Measurements from ENCODE around the gene MYO18A.
A peak's percentile ranks its signal among the peaks of the same experiment; 100 is the strongest.

Gene MYO18A

GRCh38 chr17:29124925-29125273 is 55.3 kb downstream of the MYO18A start:
- DNase-seq (ENCODE audit: low read depth): no peak
- no peak overlapping the region for H3K4me3 ChIP-seq (ENCODE audit: low read depth, low read length)
- TF ChIP-seq CTCF (IDR thresholded peaks at IDR 0.05; ENCODE audit: control insufficient read depth, extremely low read depth, insufficient read depth): no peak

GRCh38 chr17:29124135-29124924 is 55.9 kb downstream of the MYO18A start:
- TF ChIP-seq CTCF (IDR thresholded peaks at IDR 0.05; ENCODE audit: control insufficient read depth, extremely low read depth, insufficient read depth): peak; percentile 86
- H3K4me3 ChIP-seq (ENCODE audit: low read depth, low read length): no peak overlapping the region

GRCh38 chr17:29123111-29123510 is 57.1 kb downstream of the MYO18A start:
- TF ChIP-seq CTCF (IDR thresholded peaks at IDR 0.05; ENCODE audit: control insufficient read depth, extremely low read depth, insufficient read depth): no peak
- DNase-seq (ENCODE audit: low read depth): no peak
- H3K4me3 ChIP-seq (ENCODE audit: low read depth, low read length): no peak overlapping the region

More at GRCh38 chr17:29124135-29124924, 55.9 kb downstream of the MYO18A start:
- no peak for DNase-seq (ENCODE audit: low read depth)

- H3K4me3 ChIP-seq (ENCODE audit: low read depth, low read length): no peak overlapping the region
- no peak for DNase-seq (ENCODE audit: low read depth)
- no peak for TF ChIP-seq CTCF (IDR thresholded peaks at IDR 0.05; ENCODE audit: control insufficient read depth, extremely low read depth, insufficient read depth)
Observed at GRCh38 chr17:29121442-29121841, 58.8 kb downstream of the MYO18A start.

- no peak for TF ChIP-seq CTCF (IDR thresholded peaks at IDR 0.05; ENCODE audit: control insufficient read depth, extremely low read depth, insufficient read depth)
- H3K4me3 ChIP-seq (ENCODE audit: low read depth, low read length): no peak overlapping the region
- no peak for DNase-seq (ENCODE audit: low read depth)
Observed at GRCh38 chr17:29120433-29120832, 59.8 kb downstream of the MYO18A start.

- no peak for TF ChIP-seq CTCF (IDR thresholded peaks at IDR 0.05; ENCODE audit: control insufficient read depth, extremely low read depth, insufficient read depth)
- H3K4me3 ChIP-seq (ENCODE audit: low read depth, low read length): no peak overlapping the region
- DNase-seq (ENCODE audit: low read depth): no peak
Observed at GRCh38 chr17:29119265-29119664, 60.9 kb downstream of the MYO18A start.

Data from LNCaP clone FGC (cell line).